ENCODE data around the gene FKBP6. TPM values are rescaled to one million over a fixed set of nuclear protein-coding genes. Genes with fewer than 3 reads are reported as not detected.
"Not testable (repeated sequence)": the region's sequence is repeated elsewhere in the genome, so short reads cannot be mapped to it uniquely, and the experiment has no call there.

FKBP6 gene
- total RNA-seq, 1 donor from 2014 or later: not detected

- no peak for DNase-seq (ENCODE audit: low spot score)
- H3K27ac Mint-ChIP-seq (ENCODE audit: unreplicated experiment): no peak overlapping the region
- peaks cover 14% of the 10 kb centered on the region for H3K4me1 Mint-ChIP-seq (ENCODE audit: low read depth)
- no peaks in the 10 kb centered on the region for H3K36me3 Mint-ChIP-seq (ENCODE audit: low read depth)
- H3K9me3 Mint-ChIP-seq (ENCODE audit: low read depth): no peaks in the 10 kb centered on the region
- H3K27me3 Mint-ChIP-seq (ENCODE audit: low read depth): no peaks in the 10 kb centered on the region
- no peak overlapping the region for H3K4me3 Mint-ChIP-seq (ENCODE audit: unreplicated experiment)
- TF ChIP-seq, protein P1, sequence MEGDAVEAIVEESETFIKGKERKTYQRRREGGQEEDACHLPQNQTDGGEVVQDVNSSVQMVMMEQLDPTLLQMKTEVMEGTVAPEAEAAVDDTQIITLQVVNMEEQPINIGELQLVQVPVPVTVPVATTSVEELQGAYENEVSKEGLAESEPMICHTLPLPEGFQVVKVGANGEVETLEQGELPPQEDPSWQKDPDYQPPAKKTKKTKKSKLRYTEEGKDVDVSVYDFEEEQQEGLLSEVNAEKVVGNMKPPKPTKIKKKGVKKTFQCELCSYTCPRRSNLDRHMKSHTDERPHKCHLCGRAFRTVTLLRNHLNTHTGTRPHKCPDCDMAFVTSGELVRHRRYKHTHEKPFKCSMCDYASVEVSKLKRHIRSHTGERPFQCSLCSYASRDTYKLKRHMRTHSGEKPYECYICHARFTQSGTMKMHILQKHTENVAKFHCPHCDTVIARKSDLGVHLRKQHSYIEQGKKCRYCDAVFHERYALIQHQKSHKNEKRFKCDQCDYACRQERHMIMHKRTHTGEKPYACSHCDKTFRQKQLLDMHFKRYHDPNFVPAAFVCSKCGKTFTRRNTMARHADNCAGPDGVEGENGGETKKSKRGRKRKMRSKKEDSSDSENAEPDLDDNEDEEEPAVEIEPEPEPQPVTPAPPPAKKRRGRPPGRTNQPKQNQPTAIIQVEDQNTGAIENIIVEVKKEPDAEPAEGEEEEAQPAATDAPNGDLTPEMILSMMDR (IDR thresholded peaks at IDR 0.05): no peak
Observed at GRCh38 chr7:73312831-73313520, 15.0 kb upstream of the FKBP6 start.

DNA sequence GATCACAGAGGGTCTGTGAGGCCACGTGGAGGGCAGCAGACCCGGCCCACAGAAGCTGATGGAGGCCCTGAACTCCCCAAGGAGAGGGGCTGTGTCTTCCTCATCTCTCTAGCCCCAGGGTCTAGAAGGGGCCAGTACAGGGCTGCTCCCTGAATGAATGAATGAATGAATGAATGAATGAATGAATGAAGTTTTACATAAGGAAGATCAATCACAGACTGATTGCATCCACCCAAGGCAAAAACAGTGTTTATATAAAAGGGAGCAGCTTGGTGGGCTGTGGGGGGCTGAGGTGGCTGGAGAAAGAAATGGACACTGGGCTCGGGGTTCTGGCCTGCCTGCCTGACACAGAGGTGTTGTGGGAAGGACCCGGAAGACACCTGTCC lies 14.4 kb upstream of the FKBP6 start:
- TF ChIP-seq, protein P1 (IDR thresholded peaks at IDR 0.05): no peak
- DNase-seq (ENCODE audit: low spot score): no peak

DNA sequence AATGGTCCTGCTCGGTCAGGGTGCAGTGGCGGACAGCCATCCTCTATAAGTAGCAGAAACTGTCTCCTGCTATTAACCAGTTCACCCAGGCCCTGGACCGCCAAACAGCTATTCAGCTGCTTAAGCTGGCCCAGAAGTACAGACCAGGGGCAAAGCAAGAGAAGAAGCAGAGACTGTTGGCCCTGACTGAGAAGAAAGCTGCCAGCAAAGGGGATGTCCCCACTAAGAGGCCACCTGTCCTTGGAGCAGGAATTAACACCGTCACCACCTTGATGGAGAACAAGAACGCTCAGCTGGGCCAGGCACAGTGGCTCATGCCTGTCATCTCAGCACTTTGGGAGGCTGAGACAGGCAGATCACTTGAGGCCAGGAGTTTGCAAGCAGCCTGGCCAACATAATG lies 13.7 kb upstream of the FKBP6 start:
- TF ChIP-seq, protein P1 (IDR thresholded peaks at IDR 0.05): no peak
- Mint-ChIP-seq H3K27me3 (ENCODE audit: low read depth) (no peaks in the 10 kb centered on the region), H3K4me3 (ENCODE audit: unreplicated experiment) (no peak overlapping the region)

More for the DNA sequence above, 14.4 kb upstream of the FKBP6 start:
- H3K36me3 Mint-ChIP-seq (ENCODE audit: low read depth): no peaks in the 10 kb centered on the region
- H3K4me1 Mint-ChIP-seq (ENCODE audit: low read depth): peaks cover 8% of the 10 kb centered on the region
- H3K4me3 Mint-ChIP-seq (ENCODE audit: unreplicated experiment): no peak overlapping the region
- no peaks in the 10 kb centered on the region for H3K9me3 Mint-ChIP-seq (ENCODE audit: low read depth)
- no peaks in the 10 kb centered on the region for H3K27me3 Mint-ChIP-seq (ENCODE audit: low read depth)
- H3K27ac Mint-ChIP-seq (ENCODE audit: unreplicated experiment): no peak overlapping the region

DNA sequence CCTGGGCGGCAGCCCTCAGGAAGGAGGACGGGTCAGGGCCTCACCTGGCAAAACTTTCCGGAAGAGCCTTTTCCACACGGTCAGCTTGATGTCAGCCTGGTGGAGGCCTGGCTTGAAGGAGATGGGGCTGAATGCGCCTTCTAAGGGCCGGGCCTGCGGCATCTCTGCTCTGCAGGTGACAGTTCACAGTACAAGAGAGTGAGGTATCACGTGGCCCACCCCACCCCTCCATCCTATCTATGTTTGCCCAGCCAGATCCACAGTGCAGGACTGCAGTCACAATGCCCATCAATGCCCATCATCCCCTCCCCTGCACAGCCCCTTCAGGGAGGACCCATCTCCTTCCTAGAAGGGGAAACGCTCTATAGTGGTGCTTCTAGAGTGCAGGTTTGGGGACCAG lies 11.4 kb upstream of the FKBP6 start:
- no peak overlapping the region for H3K4me3 Mint-ChIP-seq (ENCODE audit: unreplicated experiment)
- no peaks in the 10 kb centered on the region for H3K36me3 Mint-ChIP-seq (ENCODE audit: low read depth)
- DNase-seq (ENCODE audit: low spot score): no peak
- no peaks in the 10 kb centered on the region for H3K9me3 Mint-ChIP-seq (ENCODE audit: low read depth)
- TF ChIP-seq, protein P1 (IDR thresholded peaks at IDR 0.05): no peak
- no peaks in the 10 kb centered on the region for H3K27me3 Mint-ChIP-seq (ENCODE audit: low read depth)
- H3K27ac Mint-ChIP-seq (ENCODE audit: unreplicated experiment): no peak overlapping the region
- no peaks in the 10 kb centered on the region for H3K4me1 Mint-ChIP-seq (ENCODE audit: low read depth)

More for the DNA sequence above, 13.7 kb upstream of the FKBP6 start:
- Mint-ChIP-seq H3K27ac (ENCODE audit: unreplicated experiment) (no peak overlapping the region), H3K9me3 (ENCODE audit: low read depth) (no peaks in the 10 kb centered on the region), H3K4me1 (ENCODE audit: low read depth) (peaks cover 2% of the 10 kb centered on the region), H3K36me3 (ENCODE audit: low read depth) (no peaks in the 10 kb centered on the region)
- no peak for DNase-seq (ENCODE audit: low spot score)

DNA sequence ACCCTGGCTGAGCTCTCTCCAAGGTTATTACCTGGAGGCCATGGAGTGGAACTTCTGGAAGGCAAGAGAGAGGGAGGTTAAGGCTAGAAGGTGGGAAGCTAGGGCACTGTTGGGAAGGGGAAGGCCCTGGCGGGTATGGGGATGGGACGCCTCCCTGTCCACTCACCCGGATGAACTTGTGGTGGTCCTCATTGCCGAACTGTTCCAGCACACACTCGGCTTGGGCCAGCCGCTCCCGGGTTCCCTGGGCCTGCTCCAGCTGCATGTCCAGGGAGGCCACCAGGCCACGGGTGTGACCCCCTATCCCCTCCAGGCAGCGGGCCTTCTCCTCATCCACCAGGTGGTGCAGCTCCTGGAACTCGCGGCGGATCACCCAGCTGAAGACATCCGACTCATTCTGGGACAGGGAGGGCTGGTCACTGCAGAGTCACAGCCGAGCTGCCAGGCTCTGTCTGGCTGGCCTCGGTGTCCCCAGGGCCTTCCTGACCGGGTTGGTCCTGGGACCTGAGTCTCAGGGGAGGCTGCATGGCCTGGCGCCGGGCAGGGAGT lies 9.2 kb upstream of the FKBP6 start:
- not testable (repeated sequence) for H3K4me3 Mint-ChIP-seq (ENCODE audit: unreplicated experiment); DNase-seq (ENCODE audit: low spot score); H3K4me1 Mint-ChIP-seq (ENCODE audit: low read depth); H3K27ac Mint-ChIP-seq (ENCODE audit: unreplicated experiment); H3K9me3 Mint-ChIP-seq (ENCODE audit: low read depth); H3K27me3 Mint-ChIP-seq (ENCODE audit: low read depth); H3K36me3 Mint-ChIP-seq (ENCODE audit: low read depth)

DNA sequence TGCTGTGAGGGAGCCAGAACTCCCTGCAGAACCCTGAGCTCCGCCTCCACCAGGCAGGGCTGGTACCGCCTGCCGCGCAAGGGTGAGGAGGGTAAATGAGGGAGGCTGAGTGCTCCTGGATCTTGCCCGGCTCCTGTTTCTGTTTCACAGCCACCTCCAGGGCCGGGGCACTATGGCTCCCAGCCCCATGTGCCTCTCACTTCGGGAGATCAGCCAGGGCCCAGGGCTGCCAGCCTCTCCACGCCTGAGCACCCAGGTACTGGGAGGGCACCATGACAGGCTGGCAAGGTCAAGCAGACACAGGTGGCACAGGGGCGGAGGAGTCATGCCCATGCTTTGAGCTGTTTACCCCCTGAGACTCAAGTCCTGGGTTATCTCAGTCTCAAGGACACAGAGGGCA lies 8.4 kb upstream of the FKBP6 start:
- not testable (repeated sequence) for H3K36me3 Mint-ChIP-seq (ENCODE audit: low read depth); H3K27ac Mint-ChIP-seq (ENCODE audit: unreplicated experiment); H3K4me1 Mint-ChIP-seq (ENCODE audit: low read depth); H3K9me3 Mint-ChIP-seq (ENCODE audit: low read depth); H3K4me3 Mint-ChIP-seq (ENCODE audit: unreplicated experiment); H3K27me3 Mint-ChIP-seq (ENCODE audit: low read depth); DNase-seq (ENCODE audit: low spot score)

GRCh38 chr7:73320009-73320408 lies 8.0 kb upstream of the FKBP6 start:
- not testable (repeated sequence) for H3K36me3 Mint-ChIP-seq (ENCODE audit: low read depth); H3K9me3 Mint-ChIP-seq (ENCODE audit: low read depth); H3K4me1 Mint-ChIP-seq (ENCODE audit: low read depth); H3K27ac Mint-ChIP-seq (ENCODE audit: unreplicated experiment); H3K4me3 Mint-ChIP-seq (ENCODE audit: unreplicated experiment); DNase-seq (ENCODE audit: low spot score); H3K27me3 Mint-ChIP-seq (ENCODE audit: low read depth)

GRCh38 chr7:73323434-73324080 lies 4.4 kb upstream of the FKBP6 start:
- H3K27ac Mint-ChIP-seq (ENCODE audit: unreplicated experiment): peak overlapping the region; percentile 27

More at GRCh38 chr7:73323434-73324080, 4.4 kb upstream of the FKBP6 start:
- H3K36me3 Mint-ChIP-seq (ENCODE audit: low read depth); DNase-seq (ENCODE audit: low spot score); H3K27me3 Mint-ChIP-seq (ENCODE audit: low read depth); H3K9me3 Mint-ChIP-seq (ENCODE audit: low read depth); H3K4me1 Mint-ChIP-seq (ENCODE audit: low read depth): not testable (repeated sequence)
- H3K4me3 Mint-ChIP-seq (ENCODE audit: unreplicated experiment): peak overlapping the region; percentile 33

Measured in chondrocyte (in vitro differentiated cells).